OCI-LY1 (cell line): Measurements from ENCODE around the gene WDR5.

Experiments used
- EZH2 ChIP-seq: fragments of 200-600 bp; sonication (generic), shearing (Covaris generic); IDR thresholded peaks from 2 replicates; pipeline ENCODE4 v1.8.0; 2017; ENCODE audit warnings: borderline replicate concordance, mixed run types, mild to moderate bottlenecking, antibody characterized with exemption, low read length, moderate library complexity, mixed read lengths
- TF ChIP-seq, protein P1 (sequence below): fragments of 200-600 bp; sonication (generic), shearing (Covaris generic); IDR thresholded peaks from 2 replicates; pipeline ENCODE4 v1.5.1; 2017; ENCODE audit warnings: mild to moderate bottlenecking, antibody characterized with exemption, low read length, moderate library complexity, mixed read lengths

- TF ChIP-seq EZH2, result no peak
- TF ChIP-seq, protein P1, sequence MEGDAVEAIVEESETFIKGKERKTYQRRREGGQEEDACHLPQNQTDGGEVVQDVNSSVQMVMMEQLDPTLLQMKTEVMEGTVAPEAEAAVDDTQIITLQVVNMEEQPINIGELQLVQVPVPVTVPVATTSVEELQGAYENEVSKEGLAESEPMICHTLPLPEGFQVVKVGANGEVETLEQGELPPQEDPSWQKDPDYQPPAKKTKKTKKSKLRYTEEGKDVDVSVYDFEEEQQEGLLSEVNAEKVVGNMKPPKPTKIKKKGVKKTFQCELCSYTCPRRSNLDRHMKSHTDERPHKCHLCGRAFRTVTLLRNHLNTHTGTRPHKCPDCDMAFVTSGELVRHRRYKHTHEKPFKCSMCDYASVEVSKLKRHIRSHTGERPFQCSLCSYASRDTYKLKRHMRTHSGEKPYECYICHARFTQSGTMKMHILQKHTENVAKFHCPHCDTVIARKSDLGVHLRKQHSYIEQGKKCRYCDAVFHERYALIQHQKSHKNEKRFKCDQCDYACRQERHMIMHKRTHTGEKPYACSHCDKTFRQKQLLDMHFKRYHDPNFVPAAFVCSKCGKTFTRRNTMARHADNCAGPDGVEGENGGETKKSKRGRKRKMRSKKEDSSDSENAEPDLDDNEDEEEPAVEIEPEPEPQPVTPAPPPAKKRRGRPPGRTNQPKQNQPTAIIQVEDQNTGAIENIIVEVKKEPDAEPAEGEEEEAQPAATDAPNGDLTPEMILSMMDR, result no peak
Measured at GRCh38 chr9:134127065-134127580, 8.8 kb upstream of the WDR5 start.
